ENCODE measurements around the gene CEL.

Gene CEL

GRCh38 chr9:133119103-133119845 is 57.5 kb downstream of the CEL start:
- DNase-seq, result no peak

- DNase-seq, result no peak
Observed at GRCh38 chr9:133119846-133120500, 58.2 kb downstream of the CEL start.

- no peak for DNase-seq
Observed at GRCh38 chr9:133120501-133121197, 58.9 kb downstream of the CEL start.

Measured in activated CD4-positive, alpha-beta T cell treated with anti-CD3 and anti-CD28 coated beads for 1 hour (primary cell).